HG03135 (cell line): Measurements from ENCODE around the gene PRKAR2B.
"Not testable (repeated sequence)": the region's sequence is repeated elsewhere in the genome, so short reads cannot be mapped to it uniquely, and the experiment has no call there.

Experiments used
- ATAC-seq: cut with Tn5 transposase; IDR thresholded peaks from one replicate; pipeline ENCODE4 v1.9.1; 2021; ENCODE audit warnings: mild to moderate bottlenecking, moderate library complexity; ENCODE audit not compliant: unreplicated experiment

Gene PRKAR2B

GRCh38 chr7:107076781-107077698, 32.5 kb downstream of the PRKAR2B start:
- no peak for ATAC-seq

DNA sequence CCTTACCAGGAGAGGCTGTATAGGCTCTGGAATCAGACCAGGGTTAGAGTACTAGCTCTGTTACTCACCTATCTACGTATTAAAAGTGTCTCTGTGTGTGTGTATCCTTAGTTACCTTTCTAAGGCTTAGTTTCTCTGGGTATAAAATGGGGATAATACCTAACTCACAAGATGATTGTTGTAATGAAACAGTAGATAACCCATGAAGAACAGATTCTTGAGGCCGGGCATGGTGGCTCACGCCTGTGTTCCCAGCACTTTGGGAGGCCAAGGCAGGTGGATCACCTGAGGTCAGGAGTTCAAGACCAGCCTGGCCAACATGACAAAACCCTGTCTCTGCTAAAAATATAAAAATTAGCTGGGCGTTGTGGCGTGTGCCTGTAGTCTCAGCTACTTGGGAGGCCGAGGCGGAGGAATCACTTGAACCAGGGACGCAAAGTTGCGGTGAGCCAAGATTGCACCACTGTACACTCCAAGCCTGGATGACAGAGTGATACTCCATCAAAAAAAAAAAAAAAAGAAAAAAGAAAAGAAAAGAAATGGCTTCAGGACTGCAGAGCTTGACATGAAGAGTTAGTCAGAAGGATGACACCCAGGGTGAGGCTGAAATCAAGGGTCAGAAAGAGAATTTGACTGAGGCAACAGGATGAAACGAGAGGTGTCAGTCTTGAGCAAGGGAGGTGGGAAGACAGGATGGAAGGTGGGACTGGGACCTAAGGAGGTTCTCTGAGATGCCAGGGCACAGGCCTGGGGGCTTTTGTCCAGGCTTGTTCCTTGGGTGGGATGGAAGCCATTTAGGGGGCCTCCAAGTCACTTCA, 33.4 kb downstream of the PRKAR2B start:
- ATAC-seq, result no peak

DNA sequence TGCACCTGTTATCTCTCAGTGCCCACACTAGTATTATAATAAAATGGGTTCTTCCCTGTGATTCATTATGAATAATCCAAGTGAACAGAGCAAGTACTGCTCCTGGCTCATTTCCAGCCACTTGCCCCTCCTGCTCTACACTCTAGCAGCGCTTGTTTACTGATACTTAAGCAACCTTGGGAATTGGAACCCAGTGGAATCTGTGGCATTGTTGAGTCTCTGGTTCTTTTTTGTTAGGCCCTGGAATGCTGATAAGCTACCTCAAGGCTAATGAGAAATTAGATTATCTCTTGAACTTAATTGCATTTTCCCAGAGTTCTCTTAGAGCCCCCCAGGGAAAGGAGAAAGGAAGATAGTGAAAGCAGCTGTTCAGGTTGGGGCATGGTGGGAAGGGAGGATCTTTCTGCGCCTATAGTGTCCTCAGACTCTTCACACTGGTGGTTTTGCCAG, 34.0 kb downstream of the PRKAR2B start:
- ATAC-seq, result no peak

- no peak for ATAC-seq
Measured at GRCh38 chr7:107079212-107079940, 34.9 kb downstream of the PRKAR2B start.

DNA sequence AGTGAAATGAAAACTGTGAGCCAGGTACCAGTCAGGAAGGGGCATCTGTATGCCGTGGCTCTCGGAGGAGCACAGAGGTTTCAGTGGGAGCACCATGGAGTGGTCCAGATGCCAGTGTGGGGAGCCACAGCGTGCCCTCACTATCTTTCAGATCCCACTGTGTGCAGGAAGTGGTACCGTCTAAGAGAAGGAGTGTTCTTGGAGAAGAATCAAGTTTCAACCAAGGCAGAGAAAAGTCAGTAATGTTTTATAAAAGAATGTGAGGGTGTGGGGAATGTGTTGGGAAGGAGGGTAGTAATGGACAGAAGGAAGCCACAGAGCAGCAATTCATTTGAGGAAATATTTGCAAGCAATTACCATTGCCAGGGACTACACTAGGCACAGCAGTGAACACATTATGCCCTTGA, 35.6 kb downstream of the PRKAR2B start:
- ATAC-seq, result no peak

DNA sequence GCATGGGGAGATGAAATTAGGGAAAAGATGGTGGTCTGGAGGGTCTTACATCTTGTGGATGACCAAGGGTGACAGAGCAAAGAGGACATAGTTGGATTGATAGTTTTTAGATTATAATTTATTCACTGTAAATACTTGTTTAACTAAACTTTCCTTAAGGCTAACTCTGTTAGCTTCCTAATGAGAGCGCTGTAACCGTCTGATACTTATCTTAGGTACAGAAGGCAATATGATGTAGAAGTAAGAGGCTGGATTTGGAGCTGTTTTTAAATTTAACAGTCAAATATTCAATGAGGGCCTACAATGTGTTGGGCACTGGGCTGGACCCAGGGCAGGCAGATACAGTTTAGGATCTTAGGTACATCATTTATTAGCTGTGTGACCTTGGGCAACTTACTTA, 36.0 kb downstream of the PRKAR2B start:
- no peak for ATAC-seq

DNA sequence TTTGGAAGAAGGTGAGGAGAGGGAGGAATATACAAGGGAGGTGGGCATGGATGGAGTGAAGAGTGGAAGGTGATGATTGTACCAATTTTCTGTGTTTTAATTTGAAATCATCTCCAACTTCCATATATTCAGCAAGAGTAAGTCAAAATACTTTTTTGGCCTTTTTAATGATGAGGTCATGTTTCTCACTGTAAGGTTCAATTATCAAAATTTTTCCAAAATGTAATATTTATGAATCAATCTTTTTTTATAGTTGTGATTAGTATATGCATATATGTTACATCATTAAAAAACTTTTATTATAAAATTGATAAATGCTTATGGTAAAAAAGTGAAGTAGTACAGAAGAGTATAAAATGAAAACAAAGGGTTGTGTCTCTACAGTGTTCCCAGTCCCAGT, 40.7 kb downstream of the PRKAR2B start:
- no peak for ATAC-seq

- no peak for ATAC-seq
Measured at GRCh38 chr7:107089627-107090026, 45.1 kb downstream of the PRKAR2B start.

DNA sequence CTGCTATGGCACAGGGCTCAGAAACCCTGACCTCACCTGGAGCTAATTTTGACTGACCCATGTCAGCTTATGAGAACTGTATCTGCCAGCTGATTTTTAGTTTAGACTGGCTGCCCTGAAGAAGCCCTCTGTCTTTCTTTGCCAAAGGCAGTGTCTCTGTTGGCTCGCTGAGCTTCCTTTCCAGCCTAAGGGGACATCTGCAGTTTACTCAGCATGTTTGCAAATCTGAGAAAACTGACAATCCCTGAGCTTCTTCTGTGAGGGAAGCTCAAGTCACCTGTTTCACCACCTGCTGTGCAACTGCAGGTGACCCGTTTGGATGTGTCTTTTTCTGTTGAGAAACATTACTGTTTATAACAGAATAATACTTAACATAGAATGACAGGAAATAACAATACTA, 46.0 kb downstream of the PRKAR2B start:
- no peak for ATAC-seq

GRCh38 chr7:107091306-107091705, 46.8 kb downstream of the PRKAR2B start:
- ATAC-seq, result no peak

GRCh38 chr7:107093671-107094070, 49.2 kb downstream of the PRKAR2B start:
- ATAC-seq, result not testable (repeated sequence)

GRCh38 chr7:107099154-107099553, 54.6 kb downstream of the PRKAR2B start:
- not testable (repeated sequence) for ATAC-seq

DNA sequence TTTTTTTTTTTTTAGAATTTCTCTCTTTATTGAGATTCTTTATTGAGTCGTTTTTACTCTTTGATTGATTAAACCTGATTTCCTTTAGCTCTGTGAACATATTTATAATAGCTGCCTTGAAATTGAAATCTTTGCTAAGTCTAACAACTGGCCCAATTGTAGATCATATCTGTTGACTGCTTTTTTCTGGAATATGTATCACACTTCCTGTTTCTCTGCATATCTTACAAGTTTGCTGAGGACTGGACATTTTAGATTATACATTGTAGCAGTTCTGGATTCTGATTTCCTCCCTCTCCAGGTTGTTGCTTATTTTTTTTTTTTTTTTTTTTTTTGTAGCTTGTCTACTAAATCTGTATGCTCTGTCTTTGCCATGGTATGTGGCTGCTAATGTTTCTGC, 56.3 kb downstream of the PRKAR2B start:
- no peak for ATAC-seq

- no peak for ATAC-seq
Measured at GRCh38 chr7:107103369-107103768, 58.9 kb downstream of the PRKAR2B start.

DNA sequence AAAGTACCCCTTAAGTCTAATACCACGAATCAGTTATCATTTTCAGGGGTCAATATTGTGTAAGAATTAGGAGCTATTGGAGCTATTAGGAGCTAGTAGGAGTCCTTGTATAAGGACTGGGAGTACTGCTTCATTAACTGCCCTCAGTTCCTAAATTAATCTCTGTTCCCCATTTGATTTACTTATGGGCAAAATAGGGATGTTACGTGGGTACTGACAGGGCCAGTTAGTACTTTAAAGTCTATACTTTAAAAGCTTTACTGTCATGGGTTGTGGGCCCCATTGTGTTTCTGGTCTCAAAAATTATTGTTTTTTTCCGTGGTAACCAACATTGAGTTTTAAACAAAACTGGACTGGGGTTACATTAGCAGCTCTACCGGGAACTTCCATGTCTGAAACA, 60.3 kb downstream of the PRKAR2B start:
- ATAC-seq, result no peak

- ATAC-seq, result no peak
Measured at GRCh38 chr7:107105591-107106245, 61.2 kb downstream of the PRKAR2B start.

DNA sequence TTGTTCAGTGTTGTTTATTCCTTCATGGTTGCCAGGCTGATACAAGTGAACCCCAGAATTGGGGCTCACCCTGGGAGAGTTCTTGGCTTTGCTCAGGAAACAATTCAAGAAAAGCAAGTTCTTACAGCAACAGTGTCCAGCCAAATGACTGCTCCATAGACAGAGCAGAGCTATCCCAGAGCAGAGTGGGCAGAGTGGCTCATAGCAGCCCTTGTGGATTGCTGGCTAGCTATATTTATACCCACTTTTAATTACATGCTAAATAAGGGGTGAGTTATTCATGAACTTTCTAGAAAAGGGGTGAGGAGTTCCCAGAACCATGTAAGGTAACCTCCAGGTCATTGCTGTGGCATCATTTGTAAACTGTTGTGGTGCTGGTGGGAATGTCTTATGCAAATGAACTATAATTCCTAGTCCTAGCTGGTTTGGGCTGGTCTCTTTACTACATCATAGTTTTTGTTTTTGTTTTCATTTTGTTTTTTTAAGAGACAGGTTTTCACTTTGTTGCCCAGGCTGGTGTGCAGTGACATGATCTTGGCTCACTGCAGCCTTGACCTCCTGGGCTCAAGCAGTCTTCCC, 64.4 kb downstream of the PRKAR2B start:
- no peak for ATAC-seq

GRCh38 chr7:107109955-107110354, 65.5 kb downstream of the PRKAR2B start:
- no peak for ATAC-seq

DNA sequence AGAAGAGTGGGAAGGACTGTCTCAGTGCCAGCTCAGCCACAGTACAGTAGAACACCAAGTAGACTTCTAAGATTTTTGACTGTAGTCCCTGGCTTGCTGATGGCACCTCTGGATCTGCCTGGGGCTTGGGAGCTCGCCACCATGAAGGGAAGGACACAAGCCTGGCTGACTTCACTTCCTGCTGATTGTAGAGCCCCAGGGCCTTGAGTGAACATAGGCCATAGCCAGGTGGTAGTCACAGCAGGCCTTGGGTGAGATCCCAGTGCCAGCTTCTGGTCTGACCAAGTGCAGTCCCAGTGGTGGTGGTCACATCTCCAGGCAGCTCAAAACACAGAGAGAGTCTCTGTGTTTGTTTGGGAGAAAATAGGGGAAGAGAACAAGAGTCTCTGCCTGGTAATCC, 66.7 kb downstream of the PRKAR2B start:
- no peak for ATAC-seq

DNA sequence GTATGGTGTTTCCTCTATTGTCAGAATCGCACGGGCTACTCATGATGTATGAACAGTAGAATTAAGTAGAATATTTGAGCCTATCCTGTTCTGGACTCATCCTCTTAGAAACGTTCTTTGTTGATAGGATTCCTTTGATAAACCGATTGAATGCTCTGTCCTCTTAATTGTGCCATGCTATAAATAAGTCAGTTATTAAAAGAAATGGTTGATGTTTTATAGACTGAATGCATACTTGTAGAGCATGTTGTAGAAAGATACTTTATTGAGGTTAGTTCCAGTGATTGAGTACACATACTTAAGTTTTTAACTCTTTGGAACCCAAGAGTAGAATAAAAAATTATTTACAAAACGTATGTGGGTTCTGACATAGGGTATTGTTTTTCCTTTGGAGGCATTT, 69.4 kb downstream of the PRKAR2B start:
- no peak for ATAC-seq
